ENCODE measurements around the gene LRCH1. TPM values are rescaled to one million over a fixed set of nuclear protein-coding genes. Genes with fewer than 3 reads are reported as not detected.

The LRCH1 gene
- total and polyA plus RNA-seq, 4 donors: 13.4 to 19.0 (median 14.6) TPM

DNA sequence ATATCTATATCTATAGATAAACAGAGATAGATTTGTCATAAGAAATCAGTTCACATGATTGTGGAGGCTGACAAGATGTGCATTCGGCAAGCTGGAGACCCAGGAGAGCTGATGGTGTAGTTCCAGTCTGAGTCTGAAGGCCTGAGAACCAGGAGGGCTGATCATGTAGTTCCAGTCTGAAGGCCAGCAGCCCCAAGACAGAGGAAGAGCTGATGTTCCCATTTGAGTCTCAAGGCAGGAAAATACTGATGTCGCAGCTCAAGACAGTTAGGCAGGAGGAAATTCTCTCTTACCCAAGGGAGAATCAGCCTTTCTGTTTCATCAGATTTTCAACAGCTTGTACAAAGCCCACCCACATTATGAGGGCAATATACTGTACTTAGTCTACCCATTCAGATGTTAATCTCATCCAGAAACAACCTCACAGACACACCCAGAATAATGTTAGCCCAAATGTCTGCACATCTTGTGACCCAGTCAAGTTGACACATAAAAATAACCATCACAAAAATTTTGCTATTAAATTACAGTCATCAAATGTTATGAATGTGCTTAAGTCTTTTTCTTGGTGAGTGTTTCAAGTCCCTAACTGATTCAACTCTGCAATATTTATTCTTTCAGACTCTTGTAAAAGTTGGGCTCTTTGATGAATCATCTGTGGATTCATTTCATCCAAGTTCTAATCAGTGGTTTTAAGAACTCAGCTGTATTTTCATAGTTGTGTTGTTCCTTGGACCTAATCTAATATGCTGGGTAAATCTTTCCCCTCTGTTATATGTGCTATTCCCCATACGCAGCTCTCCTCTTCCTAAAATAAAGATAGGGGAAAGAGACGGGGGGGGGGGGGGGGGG is 22.7 kb upstream of the LRCH1 start:
- no peak overlapping the region for H3K4me3 ChIP-seq (ENCODE audit: low read depth, low read length)
- no peak overlapping the region for H3K27ac ChIP-seq (ENCODE audit: low read depth, low read length)
- peaks cover 4% of the 10 kb centered on the region for H3K4me1 ChIP-seq (ENCODE audit: control insufficient read depth, insufficient read depth, low read length)
- H3K27me3 ChIP-seq (ENCODE audit: control insufficient read depth, insufficient read depth, low read length): no peaks in the 10 kb centered on the region
- no peak for DNase-seq (ENCODE audit: low read depth in 4 of 6, low spot score in 6 of 6)
- H3K36me3 ChIP-seq (ENCODE audit: control insufficient read depth, insufficient read depth, low read length): no peaks in the 10 kb centered on the region
- no peaks in the 10 kb centered on the region for H3K9me3 ChIP-seq (ENCODE audit: control insufficient read depth, insufficient read depth, low read length)
- WGBS (ENCODE audit: insufficient coverage): 100% methylated on average over 2 of the region's 4 CpGs

DNA sequence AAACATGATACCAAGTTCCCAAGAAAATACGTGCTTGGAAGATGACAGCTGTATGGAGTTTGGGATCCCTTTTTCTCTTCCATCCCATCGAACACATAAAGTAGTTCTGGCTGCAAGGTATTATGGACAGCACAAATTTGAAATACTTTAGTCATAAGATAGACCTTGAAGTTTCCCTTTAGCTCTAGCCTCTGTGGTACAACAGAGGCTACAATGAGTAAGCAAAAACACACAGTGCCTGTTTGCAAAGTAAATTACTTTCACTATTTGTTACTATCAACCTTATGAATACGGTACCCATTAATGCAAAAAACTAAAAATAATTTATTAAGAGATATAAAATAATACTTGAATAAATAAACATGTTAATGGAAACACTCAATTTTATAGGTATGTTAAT is 21.0 kb upstream of the LRCH1 start:
- no peak for DNase-seq (ENCODE audit: low read depth in 4 of 6, low spot score in 6 of 6)
- no peak overlapping the region for H3K27ac ChIP-seq (ENCODE audit: low read depth, low read length)
- H3K36me3 ChIP-seq (ENCODE audit: control insufficient read depth, insufficient read depth, low read length): no peaks in the 10 kb centered on the region
- no CpG with 5 or more reads among the region's 3 CpGs for WGBS (ENCODE audit: insufficient coverage)
- H3K4me1 ChIP-seq (ENCODE audit: control insufficient read depth, insufficient read depth, low read length): no peaks in the 10 kb centered on the region
- no peaks in the 10 kb centered on the region for H3K9me3 ChIP-seq (ENCODE audit: control insufficient read depth, insufficient read depth, low read length)
- H3K27me3 ChIP-seq (ENCODE audit: control insufficient read depth, insufficient read depth, low read length): no peaks in the 10 kb centered on the region
- no peak overlapping the region for H3K4me3 ChIP-seq (ENCODE audit: low read depth, low read length)

DNA sequence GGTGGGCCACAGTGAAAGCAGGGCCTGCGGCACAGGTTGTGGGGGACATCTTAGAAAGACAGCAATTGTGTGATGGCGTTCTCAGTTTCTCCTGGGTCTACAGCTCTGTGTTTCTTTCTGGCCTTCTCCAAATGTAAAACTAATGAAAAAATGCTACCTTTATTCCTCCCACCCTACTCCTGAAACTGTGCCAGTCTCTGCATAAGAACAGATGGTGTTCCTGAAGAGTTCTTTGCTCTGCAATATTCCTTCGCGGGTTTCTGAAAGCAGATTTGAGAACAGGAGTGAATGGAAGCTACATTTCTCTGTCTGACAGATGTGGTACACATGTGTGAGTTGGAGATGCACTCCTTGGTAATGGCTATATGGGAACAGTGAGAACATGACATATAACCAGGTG is 18.0 kb upstream of the LRCH1 start:
- no peaks in the 10 kb centered on the region for H3K36me3 ChIP-seq (ENCODE audit: control insufficient read depth, insufficient read depth, low read length)
- no peak overlapping the region for H3K27ac ChIP-seq (ENCODE audit: low read depth, low read length)
- no peaks in the 10 kb centered on the region for H3K4me1 ChIP-seq (ENCODE audit: control insufficient read depth, insufficient read depth, low read length)
- H3K4me3 ChIP-seq (ENCODE audit: low read depth, low read length): no peak overlapping the region
- no peaks in the 10 kb centered on the region for H3K27me3 ChIP-seq (ENCODE audit: control insufficient read depth, insufficient read depth, low read length)
- 93% methylated on average over 3 of the region's 4 CpGs for WGBS (ENCODE audit: insufficient coverage)
- no peaks in the 10 kb centered on the region for H3K9me3 ChIP-seq (ENCODE audit: control insufficient read depth, insufficient read depth, low read length)
- no peak for DNase-seq (ENCODE audit: low read depth in 4 of 6, low spot score in 6 of 6)

DNA sequence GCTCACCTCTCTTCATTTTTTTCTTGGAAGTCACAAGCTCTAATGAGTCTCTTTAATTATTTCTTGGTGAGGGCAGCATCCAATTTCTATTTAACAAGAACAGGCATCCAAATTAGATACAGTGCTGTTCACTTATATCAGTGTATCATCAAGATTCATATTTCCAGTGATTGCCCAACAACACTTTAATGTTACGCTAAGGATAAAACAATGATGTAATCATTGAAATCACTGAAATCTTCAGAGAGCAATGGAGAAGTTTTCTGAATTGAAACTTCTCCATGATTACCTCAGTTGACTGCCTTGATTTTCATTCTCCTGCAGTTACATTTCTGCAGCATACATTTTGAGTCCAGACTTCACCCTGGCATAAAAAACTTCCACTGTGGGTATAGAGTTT is 17.1 kb upstream of the LRCH1 start:
- no peaks in the 10 kb centered on the region for H3K36me3 ChIP-seq (ENCODE audit: control insufficient read depth, insufficient read depth, low read length)
- H3K4me3 ChIP-seq (ENCODE audit: low read depth, low read length): no peak overlapping the region
- H3K4me1 ChIP-seq (ENCODE audit: control insufficient read depth, insufficient read depth, low read length): no peaks in the 10 kb centered on the region
- H3K27ac ChIP-seq (ENCODE audit: low read depth, low read length): no peak overlapping the region
- no peaks in the 10 kb centered on the region for H3K27me3 ChIP-seq (ENCODE audit: control insufficient read depth, insufficient read depth, low read length)
- no peaks in the 10 kb centered on the region for H3K9me3 ChIP-seq (ENCODE audit: control insufficient read depth, insufficient read depth, low read length)
- WGBS (ENCODE audit: insufficient coverage): no CpG with 5 or more reads among the region's 1 CpG
- DNase-seq (ENCODE audit: low read depth in 4 of 6, low spot score in 6 of 6): no peak

DNA sequence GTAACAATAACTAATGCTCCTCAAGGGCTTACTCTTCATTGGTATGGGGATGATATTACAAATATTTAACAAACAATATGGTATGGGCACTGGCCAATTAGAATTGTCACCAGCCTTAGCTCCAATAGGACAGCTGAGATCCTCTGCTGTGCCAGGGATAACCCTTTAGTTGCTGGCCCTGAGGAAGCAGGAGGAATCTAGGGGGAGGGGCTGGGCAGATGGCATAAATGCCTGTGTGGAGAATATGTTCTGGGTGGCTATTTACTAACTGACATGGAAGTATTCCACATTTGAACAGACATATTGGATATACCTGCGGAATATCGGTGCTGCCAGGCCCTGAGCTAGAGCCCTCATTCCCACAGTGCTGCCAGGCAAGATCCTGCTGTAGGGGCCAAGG is 16.6 kb upstream of the LRCH1 start:
- Histone ChIP-seq H3K4me1 (ENCODE audit: control insufficient read depth, insufficient read depth, low read length) (no peaks in the 10 kb centered on the region), H3K4me3 (ENCODE audit: low read depth, low read length) (no peak overlapping the region), H3K27ac (ENCODE audit: low read depth, low read length) (no peak overlapping the region), H3K36me3 (ENCODE audit: control insufficient read depth, insufficient read depth, low read length) (no peaks in the 10 kb centered on the region), H3K27me3 (ENCODE audit: control insufficient read depth, insufficient read depth, low read length) (no peaks in the 10 kb centered on the region), H3K9me3 (ENCODE audit: control insufficient read depth, insufficient read depth, low read length) (no peaks in the 10 kb centered on the region)
- DNase-seq (ENCODE audit: low read depth in 4 of 6, low spot score in 6 of 6): peak in 1 of 6 donors; percentile 67
- no CpG with 5 or more reads among the region's 2 CpGs for WGBS (ENCODE audit: insufficient coverage)

DNA sequence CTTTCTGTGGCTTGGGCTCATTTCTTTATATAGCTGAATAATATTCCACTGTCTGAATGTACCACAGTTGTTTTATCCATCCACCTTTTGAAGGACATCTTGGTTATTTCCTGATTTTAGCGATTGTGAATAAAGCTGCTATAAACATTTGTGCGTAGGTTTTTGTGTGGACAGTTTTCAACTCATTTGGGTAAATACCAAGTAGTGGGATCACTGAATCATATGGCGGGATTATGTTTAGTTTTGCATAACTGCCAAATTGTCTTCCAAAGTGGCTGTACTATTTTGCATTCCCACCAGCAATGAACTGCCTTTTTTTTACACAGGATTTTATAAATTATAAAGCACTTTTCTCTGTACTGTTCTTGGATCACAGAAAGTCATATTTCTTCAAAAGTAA is 13.7 kb upstream of the LRCH1 start:
- Histone ChIP-seq H3K27me3 (ENCODE audit: control insufficient read depth, insufficient read depth, low read length) (no peaks in the 10 kb centered on the region), H3K4me3 (ENCODE audit: low read depth, low read length) (no peak overlapping the region), H3K36me3 (ENCODE audit: control insufficient read depth, insufficient read depth, low read length) (no peaks in the 10 kb centered on the region), H3K9me3 (ENCODE audit: control insufficient read depth, insufficient read depth, low read length) (no peaks in the 10 kb centered on the region), H3K4me1 (ENCODE audit: control insufficient read depth, insufficient read depth, low read length) (no peaks in the 10 kb centered on the region), H3K27ac (ENCODE audit: low read depth, low read length) (no peak overlapping the region)
- DNase-seq (ENCODE audit: low read depth in 4 of 6, low spot score in 6 of 6): peak in 1 of 6 donors; percentile 68
- no CpG with 5 or more reads among the region's 3 CpGs for WGBS (ENCODE audit: insufficient coverage)

DNA sequence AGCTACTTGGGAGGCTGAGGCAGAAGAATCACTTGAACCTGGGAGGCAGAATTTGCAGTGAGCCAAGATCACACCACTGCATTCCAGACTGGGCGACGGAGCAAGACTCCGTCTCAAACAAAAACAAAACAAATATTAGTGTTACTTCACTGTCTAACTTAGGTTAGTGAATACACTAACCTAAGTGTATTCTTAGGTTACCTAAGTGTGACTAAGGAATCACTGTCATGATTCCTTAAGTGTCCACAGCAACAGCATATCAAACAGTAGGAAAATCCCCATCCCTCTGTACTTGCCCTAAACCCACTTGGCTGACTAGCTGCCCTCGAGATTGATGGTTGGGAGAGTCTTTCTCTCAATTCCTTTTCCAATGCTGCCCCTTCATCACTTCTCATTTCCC is 11.8 kb upstream of the LRCH1 start:
- H3K36me3 ChIP-seq (ENCODE audit: control insufficient read depth, insufficient read depth, low read length): no peaks in the 10 kb centered on the region
- H3K27me3 ChIP-seq (ENCODE audit: control insufficient read depth, insufficient read depth, low read length): no peaks in the 10 kb centered on the region
- H3K27ac ChIP-seq (ENCODE audit: low read depth, low read length): no peak overlapping the region
- no peak for DNase-seq (ENCODE audit: low read depth in 4 of 6, low spot score in 6 of 6)
- no peaks in the 10 kb centered on the region for H3K9me3 ChIP-seq (ENCODE audit: control insufficient read depth, insufficient read depth, low read length)
- no peaks in the 10 kb centered on the region for H3K4me1 ChIP-seq (ENCODE audit: control insufficient read depth, insufficient read depth, low read length)
- no peak overlapping the region for H3K4me3 ChIP-seq (ENCODE audit: low read depth, low read length)
- WGBS (ENCODE audit: insufficient coverage): no CpG with 5 or more reads among the region's 4 CpGs

DNA sequence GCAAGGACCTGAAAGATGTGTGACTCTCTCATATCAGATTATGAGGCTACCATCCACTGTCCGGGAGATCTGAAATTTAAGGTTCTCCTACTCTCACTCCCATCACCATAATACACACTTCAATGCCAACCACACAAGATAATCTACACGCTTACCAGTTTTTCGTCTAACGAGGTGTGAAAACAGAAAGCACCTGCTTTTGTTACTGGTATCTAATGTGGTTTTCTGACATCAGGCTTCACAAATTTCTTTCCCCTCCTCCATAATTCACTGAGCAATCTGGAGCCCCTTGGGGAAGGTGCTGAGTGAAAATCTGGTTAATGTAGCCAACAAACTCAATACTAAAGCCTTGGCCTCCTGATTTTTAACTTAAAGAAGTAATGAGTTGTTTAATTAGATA is 10.1 kb upstream of the LRCH1 start:
- no peak for DNase-seq (ENCODE audit: low read depth in 4 of 6, low spot score in 6 of 6)
- no peaks in the 10 kb centered on the region for H3K4me1 ChIP-seq (ENCODE audit: control insufficient read depth, insufficient read depth, low read length)
- no CpG with 5 or more reads among the region's 4 CpGs for WGBS (ENCODE audit: insufficient coverage)
- H3K36me3 ChIP-seq (ENCODE audit: control insufficient read depth, insufficient read depth, low read length): no peaks in the 10 kb centered on the region
- H3K27me3 ChIP-seq (ENCODE audit: control insufficient read depth, insufficient read depth, low read length): no peaks in the 10 kb centered on the region
- no peaks in the 10 kb centered on the region for H3K9me3 ChIP-seq (ENCODE audit: control insufficient read depth, insufficient read depth, low read length)
- no peak overlapping the region for H3K27ac ChIP-seq (ENCODE audit: low read depth, low read length)
- H3K4me3 ChIP-seq (ENCODE audit: low read depth, low read length): no peak overlapping the region

DNA sequence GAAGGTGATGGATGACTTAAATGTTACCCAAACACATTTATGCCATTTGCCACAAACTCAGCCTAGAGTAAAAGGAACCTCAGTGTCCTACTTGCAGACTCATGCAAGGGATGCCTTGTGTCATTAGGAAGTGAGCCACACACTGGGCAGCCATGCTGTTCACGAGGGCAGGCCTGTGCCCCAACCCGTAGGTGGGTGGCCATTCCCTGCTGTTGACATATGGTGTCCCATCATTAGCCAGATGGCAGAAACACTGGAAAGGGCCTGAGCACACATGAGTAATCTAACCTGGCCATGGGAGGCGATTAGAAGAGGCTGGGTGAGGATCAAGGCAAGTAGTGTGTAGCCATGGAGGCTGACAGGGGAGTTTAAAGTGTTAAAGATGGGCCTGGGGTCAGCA is 9.7 kb upstream of the LRCH1 start:
- Histone ChIP-seq H3K27me3 (ENCODE audit: control insufficient read depth, insufficient read depth, low read length) (no peaks in the 10 kb centered on the region), H3K4me3 (ENCODE audit: low read depth, low read length) (no peak overlapping the region), H3K9me3 (ENCODE audit: control insufficient read depth, insufficient read depth, low read length) (no peaks in the 10 kb centered on the region), H3K36me3 (ENCODE audit: control insufficient read depth, insufficient read depth, low read length) (no peaks in the 10 kb centered on the region), H3K27ac (ENCODE audit: low read depth, low read length) (no peak overlapping the region), H3K4me1 (ENCODE audit: control insufficient read depth, insufficient read depth, low read length) (no peaks in the 10 kb centered on the region)
- DNase-seq (ENCODE audit: low read depth in 4 of 6, low spot score in 6 of 6): no peak
- 67% methylated on average over 3 of the region's 3 CpGs for WGBS (ENCODE audit: insufficient coverage)

DNA sequence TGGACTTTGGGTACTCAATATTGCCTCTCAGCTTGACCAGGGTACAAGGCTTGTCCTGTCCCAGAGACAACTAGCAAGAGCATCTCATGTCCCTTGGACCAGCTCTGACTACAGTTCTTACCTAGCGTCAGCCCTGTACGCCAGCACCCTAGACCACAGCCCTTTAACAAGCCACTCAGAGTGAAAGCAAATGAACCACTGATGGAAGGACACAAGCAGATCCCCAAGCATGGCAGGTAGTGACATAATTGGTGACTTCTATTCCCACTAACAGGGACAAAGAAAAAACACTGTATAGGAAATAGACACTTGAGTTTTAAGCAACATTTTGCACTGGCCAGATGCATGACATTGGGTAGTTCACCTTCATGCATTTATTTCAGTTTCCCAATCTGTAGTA is 8.8 kb upstream of the LRCH1 start:
- Histone ChIP-seq H3K4me1 (ENCODE audit: control insufficient read depth, insufficient read depth, low read length) (no peaks in the 10 kb centered on the region), H3K9me3 (ENCODE audit: control insufficient read depth, insufficient read depth, low read length) (no peaks in the 10 kb centered on the region), H3K27me3 (ENCODE audit: control insufficient read depth, insufficient read depth, low read length) (no peaks in the 10 kb centered on the region), H3K36me3 (ENCODE audit: control insufficient read depth, insufficient read depth, low read length) (no peaks in the 10 kb centered on the region), H3K4me3 (ENCODE audit: low read depth, low read length) (no peak overlapping the region), H3K27ac (ENCODE audit: low read depth, low read length) (no peak overlapping the region)
- no CpG with 5 or more reads among the region's 2 CpGs for WGBS (ENCODE audit: insufficient coverage)
- no peak for DNase-seq (ENCODE audit: low read depth in 4 of 6, low spot score in 6 of 6)

All from spinal cord (tissue), 10 donors.